AML-193 (cell line): ENCODE results near the gene DRC7.
A peak's percentile ranks its signal among the peaks of the same experiment; 100 is the strongest.
"Not testable (repeated sequence)": the region's sequence is repeated elsewhere in the genome, so short reads cannot be mapped to it uniquely, and the experiment has no call there.

Experiments
- DNase-seq, 2 experiments: peaks; one replicate each; lab custom pipeline; 2025; lab: John Stamatoyannopoulos, UW

The DRC7 gene

DNA sequence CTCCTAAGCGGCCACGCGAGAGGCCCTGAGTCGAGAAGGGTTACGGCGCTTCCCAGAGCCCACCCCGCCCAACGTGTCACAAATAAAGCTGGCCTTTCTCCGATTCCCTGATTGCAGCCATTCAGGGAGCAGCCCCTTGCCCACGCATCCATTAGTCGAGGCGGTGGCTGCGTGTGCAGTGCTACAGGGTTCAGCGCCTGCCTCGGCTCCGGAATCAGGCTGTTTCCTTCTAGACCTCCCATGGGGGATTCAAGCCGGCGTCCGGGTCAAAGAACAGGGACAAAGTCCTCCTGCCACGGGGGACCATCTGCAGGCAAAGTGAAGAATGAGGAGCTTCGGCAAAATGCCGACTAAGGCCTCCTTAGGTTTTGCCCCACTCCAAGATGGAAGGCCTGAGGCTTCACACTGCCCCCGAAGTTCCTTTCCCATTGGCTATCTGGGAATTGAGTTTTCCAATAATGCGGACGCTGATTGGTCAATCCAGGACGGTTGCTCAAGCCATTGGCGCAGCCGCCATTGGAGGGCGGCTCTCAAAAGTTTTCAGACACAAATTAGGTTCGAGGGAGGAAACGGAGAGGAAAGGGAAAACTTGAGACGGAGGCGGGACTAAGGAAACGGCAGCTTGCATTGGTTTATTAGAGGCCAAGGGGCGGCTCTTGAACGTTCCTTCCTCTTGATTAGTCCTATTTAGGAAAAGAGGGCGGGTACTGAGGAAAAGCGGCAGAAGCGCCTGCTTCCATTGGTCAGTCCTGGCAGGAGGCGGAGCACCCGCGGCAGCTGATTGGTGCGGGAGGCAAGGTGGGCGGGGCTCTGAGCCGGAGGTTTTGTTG lies 40.5 kb downstream of the DRC7 start:
- peak; percentile 100 for DNase-seq

DNA sequence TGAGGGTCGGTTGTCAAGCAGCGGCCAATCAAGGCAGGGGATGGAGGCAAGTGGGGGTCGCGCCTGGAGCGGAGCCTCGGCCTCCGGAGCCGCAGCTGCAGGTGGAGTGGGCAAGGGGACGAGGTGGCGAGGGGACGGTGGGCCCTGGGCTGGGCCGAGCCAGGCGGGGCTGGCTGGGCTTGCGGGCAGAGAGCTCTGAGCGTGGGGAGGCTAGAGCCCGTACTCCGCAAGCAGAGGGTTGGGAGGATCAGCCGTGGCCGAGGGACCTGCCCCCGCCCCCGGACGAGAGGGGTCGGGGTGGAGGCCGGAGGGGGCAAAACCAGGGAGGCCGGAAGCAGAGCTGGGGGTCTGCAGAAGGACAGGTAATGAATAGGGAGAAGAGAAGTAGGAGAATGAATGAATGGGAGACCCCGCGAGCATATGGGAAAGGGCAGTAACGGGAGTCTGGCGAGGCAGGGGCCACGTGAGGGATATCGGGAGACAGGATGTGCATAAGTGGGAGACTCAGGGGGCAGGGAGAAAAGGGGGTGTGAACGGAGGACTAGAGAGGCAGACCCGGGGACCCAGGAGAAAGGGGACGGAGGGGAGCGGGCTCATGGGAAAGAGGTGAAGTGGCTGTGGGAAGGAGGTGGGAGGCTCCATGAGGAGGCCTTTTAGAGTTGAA lies 41.3 kb downstream of the DRC7 start, which contains the start of gene KATNB1:
TSS of gene KATNB1 (plus strand) at position 16 of the 664 bp plus-strand sequence. CDS start 1,474 bp downstream, outside the sequence.
- no peak for DNase-seq

DNA sequence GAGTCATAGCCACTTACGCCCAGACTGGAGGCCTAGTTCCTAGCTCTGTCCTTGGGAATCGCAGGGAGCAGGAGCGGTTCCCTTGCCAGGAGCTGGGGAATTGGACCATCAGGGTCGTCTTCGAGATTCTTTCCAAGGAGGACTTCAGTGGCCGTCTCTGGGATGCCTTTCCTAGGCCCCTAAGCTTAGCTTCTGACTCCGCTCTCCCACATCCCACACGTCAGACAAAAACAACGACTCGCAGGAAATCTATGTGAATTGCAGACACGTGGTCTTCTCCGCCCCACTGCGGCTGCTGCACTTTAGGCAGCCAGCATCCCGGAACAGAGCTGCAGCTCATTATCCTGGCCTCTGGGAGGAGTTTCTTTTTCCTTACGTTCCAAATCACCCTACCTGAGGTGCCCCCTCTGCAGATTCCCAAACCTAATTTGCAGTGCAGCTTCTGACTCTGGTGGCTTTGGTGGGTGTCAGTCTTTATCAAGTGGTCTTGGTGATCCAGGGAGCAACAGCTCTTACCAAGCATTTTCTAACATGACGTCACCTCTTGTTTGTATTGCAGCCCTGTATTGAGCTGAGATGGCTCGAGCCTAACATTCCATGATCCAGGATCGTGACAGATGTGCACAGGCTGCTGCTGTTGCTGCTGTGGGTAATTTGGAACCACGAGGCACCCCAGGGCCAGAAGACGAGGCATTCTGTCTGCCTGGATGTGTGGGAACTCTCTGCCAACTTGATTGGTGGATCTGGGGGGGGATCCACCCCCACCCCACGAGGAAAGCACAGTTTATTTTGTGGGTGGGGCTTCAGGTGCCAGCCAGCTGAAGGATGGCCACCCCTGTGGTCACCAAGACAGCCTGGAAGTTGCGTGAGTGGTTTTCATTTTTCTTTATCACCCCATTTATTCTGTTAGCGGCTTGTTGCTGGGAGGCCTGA lies 42.1 kb downstream of the DRC7 start:
- DNase-seq = peak; percentile 55 to 71

- no peak for DNase-seq
Measured at GRCh38 chr16:57738844-57739243, 44.2 kb downstream of the DRC7 start.

- DNase-seq = no peak
Measured at GRCh38 chr16:57739756-57740422, 45.3 kb downstream of the DRC7 start.

DNA sequence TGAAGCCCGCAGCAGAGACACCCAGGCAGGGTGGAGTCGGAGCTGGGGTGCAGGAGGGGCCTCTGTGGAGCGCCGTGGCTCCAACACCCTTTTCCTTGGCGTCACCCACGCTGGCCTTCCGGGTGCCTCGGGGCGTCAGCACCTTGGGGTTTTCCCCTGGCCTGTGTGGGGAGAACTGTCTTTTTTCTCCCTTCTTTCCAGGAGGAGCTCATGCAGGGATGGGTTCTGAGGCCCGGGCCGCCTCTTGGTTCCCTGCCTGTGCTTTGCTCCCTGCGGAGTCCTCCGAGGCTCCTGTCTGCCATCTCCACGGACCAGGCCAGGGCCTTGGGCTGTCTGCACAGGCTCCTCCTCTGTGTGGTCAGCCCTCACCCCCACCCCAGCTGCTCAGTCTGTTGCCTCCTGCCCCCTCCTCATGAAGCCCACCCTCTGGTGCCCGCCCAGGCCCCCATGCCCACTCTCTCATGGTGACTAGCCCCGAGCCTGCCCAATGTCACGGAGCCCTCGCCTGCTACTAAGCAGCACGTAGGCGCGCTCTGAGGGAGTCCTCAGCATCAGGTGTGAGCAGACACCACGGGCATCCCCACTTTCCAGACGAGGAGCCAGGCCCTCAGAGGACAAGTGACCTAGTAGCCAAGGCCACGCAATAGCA lies 45.9 kb downstream of the DRC7 start:
- no peak for DNase-seq

GRCh38 chr16:57741660-57742191 lies 47.1 kb downstream of the DRC7 start:
- no peak for DNase-seq

- no peak for DNase-seq
Measured at GRCh38 chr16:57742543-57742942, 47.9 kb downstream of the DRC7 start.

DNA sequence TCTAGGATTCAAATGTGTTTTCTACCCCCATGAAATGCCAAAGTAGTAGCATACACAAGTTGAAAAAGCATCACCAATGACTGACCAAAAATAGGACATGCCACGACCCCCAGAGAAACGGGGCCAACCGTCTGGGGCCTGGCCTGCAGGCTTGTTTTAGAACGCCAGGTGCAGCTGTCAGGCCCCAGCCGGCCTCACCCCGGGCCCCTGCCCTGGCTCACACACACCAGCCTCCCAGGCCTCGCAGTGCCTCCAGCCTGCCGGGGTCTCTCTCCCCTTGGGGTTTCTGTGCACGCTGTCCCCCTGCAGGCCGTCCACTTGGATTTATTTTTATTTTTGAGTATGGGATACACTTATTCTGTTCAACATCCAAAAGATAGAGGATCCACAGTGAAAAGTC lies 48.9 kb downstream of the DRC7 start:
- DNase-seq = no peak

DNA sequence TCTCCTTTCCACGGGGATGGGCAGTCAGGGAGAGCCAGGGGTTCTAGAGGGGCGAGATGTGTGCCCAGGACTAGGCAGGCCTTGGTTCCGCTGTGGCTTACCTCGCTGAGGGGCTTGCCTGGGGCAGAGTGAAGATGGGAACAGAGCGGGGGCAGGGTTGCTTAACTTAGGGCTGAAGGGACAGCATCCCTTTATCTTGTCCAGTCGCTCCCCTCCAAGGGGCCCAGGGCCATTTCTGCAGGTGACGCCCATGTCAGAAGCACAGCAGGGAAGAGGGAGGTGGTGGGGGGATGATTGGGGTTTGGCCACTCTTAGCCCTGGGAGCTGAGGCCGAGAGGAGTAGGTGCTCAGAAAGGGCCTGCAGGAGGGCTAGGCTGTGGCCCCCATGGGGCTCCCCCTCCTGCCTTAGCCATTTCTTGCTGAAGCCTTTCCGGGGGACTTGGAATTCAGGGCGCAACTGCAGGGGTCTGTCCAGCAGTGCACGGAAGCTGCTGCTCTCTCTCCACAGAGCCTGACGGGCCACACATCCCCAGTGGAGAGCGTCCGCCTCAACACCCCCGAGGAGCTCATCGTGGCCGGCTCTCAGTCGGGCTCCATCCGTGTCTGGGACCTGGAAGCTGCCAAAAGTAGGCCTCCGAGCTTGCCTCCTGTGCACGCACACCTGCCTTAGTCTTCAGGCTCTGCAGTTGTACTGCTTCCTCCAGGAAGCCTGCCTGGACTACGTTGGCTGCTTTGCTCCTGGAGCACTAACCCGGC lies 49.5 kb downstream of the DRC7 start:
- DNase-seq = no peak

DNA sequence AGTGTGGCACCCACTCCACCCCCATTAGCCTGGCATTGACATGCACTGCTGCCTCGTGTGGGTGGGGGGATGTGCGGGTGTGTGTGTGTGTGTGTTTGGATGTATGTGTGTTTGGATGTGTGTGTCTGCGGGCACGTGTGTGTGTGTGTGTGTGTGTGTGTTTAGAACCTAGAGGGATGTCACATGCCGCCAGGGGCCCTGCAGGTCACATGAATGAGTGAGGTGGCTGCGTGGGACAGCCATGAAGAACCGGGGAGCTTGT lies 50.0 kb downstream of the DRC7 start:
- no peak for DNase-seq

DNA sequence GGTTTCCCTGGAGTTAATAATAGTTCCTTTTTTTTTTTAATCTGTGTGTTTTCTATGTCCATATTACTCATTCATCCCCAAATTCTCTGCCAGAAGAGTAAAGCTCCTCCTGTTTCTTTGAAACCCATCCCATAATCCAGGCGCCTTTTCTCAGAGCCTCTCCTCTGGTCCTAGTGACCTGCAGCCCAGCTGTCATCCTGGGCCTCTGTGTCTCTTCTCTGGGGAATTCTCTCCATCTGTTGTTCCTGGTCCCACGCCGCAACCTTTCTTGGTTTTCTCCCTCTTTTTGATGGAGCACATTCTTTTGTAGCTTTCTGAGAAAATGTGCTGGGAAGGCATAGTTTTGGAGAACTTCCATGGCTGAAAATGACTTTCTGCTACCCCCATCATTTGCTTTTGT lies 51.2 kb downstream of the DRC7 start:
- DNase-seq = no peak

DNA sequence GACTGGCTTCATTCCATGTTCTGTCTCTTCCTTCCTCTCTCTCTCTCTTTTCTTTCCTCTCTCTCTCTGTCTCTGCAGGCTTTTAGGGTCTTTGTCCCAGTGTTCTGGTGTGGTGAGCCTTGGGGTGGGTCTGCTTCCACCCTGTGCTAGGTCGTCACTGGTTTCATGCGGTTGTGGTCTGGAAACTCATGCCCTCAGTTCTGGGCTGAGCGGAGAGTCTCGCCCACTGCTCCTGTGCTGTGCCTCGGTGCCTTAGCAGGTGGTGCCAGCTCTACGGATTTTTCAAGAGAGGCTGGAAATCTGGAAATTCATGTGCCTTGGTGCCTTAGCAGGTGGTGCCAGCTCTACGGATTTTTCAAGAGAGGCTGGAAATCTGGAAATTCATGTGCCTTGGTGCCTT lies 51.7 kb downstream of the DRC7 start:
- DNase-seq = not testable (repeated sequence)

GRCh38 chr16:57747091-57747490 lies 52.5 kb downstream of the DRC7 start:
- DNase-seq = no peak

GRCh38 chr16:57747496-57747895 lies 52.9 kb downstream of the DRC7 start:
- DNase-seq = no peak

- no peak for DNase-seq
Measured at GRCh38 chr16:57747996-57748395, 53.4 kb downstream of the DRC7 start.

DNA sequence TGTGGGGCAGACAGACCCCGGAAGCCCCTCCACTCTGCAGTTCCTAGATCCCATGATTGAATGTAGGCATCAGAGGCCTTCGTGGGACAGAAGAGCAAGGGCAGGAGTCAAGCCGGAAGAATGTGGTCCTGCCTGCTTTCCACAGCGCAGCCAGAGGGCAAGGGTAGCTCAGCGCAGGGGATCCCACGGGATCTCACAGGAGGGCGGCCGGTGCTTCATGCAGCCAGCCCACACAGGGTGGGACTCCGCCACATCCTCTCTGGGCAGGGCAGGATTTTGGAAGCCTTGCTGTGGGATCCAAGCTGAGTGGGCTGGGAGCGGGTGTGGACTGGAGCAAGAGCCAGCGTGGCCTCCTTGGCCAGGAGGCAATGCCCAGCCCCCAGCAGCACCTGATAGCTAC lies 54.0 kb downstream of the DRC7 start:
- no peak for DNase-seq

GRCh38 chr16:57749101-57749692 lies 54.6 kb downstream of the DRC7 start:
- no peak for DNase-seq

- DNase-seq = no peak
Measured at GRCh38 chr16:57749856-57750452, 55.3 kb downstream of the DRC7 start.
